ENCODE data around the gene ZFR.
"Not testable (repeated sequence)": the region's sequence is repeated elsewhere in the genome, so short reads cannot be mapped to it uniquely, and the experiment has no call there.

The ZFR gene

GRCh38 chr5:32405507-32405906, 39.0 kb downstream of the ZFR start:
- FAIRE-seq, result no peak

DNA sequence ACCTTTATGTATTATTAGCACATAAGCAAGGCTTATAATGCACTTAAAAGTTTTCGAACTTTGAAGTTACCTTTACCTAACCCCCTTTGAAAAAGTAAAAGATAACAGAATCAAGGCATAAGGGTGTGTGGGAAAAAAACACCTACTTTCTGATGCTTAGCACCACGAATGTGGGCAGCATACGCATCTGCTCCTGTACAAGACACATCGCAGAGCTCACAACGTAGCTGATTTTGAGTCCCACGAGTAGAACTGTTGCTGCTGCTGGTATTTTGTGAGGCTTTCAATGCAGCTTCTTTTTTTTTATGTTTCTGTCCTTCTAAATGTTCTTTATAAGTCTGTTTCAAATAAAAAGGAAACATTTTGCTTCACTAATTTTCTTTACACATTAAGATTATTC, 40.8 kb downstream of the ZFR start:
- FAIRE-seq, result no peak

DNA sequence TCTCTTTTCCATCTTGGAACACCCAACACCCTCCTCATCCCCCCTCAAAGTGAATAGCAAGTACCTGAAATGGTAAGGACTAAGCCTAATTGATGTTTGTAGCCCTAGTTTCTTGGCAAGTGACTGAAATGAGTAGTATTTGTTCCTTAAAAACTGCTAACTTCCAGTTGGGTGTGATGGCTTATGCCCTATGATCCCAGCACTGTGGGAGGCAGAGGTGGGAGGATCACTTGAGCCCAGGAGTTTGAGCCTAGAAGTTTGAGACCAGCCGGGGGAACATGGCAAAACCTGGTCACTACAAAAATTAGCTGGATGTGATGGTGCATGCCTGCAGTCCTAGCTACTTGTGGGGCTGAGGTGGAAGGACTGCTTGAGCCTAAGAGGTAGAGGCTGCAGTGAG, 44.1 kb downstream of the ZFR start:
- FAIRE-seq, result no peak

- not testable (repeated sequence) for FAIRE-seq
Measured at GRCh38 chr5:32398754-32399153, 45.8 kb downstream of the ZFR start.

DNA sequence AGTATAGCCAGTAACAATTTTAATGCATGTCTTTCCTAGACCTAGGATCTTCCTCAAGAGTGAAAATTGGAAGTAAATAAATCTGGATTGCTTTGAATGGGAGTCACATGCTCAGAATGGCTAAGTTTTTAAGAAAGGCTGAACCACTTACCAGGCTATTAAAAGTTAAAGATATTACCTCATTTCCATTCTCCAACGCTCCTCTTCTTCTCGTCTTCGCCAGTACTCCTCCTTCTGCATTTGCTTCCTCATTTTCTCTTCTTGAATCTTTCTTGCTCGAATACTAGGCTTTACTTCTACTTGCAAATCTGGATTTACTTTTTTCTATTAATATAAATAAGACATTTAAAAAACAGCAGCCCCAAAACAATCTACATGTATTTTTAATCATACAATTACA, 49.6 kb downstream of the ZFR start:
- FAIRE-seq, result no peak

DNA sequence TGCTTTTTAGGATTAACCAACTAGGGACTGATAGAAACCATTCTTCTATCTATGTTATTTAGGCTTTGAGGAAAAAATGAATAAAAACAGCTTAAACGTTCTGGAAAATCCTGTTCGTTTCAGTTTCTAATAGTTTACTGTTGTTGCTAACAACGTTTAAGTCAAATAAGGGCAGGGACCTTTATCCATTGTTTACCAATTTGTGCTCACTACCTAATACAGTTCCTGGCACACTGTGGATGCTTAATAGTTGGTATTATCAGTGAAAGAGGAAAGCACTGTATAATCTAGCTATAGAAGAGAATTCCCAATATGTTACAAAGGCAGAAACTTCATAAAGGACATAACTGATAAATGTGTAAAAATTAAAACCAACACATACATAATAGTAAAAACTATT, 52.5 kb downstream of the ZFR start:
- FAIRE-seq, result no peak

GRCh38 chr5:32390819-32391591, 53.5 kb downstream of the ZFR start:
- FAIRE-seq, result no peak

GRCh38 chr5:32388432-32389129, 56.0 kb downstream of the ZFR start:
- no peak for FAIRE-seq

DNA sequence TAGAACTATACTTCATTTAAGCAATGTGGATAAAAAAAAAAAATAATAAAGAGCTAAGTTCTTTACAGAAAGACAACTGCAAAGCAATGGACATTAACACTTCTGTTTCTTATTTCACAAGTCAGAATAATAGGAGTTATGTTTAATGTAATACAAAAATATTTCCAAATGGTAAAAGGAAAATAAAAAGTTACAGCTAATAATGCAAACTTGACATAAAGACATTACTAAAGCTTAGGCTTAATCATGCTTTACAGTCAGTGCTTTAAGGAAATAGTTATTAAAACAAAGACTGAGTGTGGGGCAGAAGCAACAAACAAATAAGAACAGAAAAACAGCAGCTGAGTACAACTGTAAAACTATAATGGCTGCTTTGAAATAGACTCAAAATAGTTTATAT, 56.7 kb downstream of the ZFR start:
- FAIRE-seq, result no peak

- no peak for FAIRE-seq
Measured at GRCh38 chr5:32387211-32387610, 57.3 kb downstream of the ZFR start.

DNA sequence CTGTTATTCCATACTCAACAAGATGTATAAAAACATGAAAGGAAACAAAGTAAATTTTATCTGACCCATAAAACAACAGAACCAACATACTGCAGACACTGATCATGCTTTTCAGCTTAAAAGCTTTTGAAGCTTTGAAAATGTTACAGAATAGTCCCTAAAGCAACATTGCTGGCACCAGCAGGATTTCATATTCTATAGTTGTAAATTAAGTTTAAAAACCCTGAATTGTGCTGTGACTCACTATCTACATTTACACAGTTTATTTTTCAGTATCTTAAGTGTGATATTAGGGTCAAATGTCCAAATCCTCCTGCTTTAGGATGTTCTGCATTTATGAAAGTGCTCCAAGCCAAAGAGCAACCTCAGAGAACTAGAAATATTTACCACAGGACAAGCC, 59.9 kb downstream of the ZFR start:
- no peak for FAIRE-seq

DNA sequence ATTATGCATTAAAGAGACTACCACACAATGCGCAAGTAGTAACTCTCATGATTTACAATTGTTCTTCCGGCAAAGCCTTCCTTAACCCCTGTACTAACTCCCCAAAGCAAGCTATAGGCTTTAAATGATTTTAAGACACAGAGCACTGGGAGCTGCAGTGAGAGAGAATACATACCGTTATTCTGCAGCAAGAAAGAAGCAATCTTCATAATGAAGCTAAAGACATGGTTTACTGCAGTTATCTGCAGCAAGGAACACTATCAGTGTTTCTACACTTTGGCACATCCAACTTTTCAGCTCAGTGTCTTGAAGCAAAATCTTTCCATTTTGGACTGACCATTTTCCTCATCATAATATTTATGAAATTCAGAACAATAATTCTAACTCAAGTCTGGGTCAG, 61.0 kb downstream of the ZFR start:
- no peak for FAIRE-seq

DNA sequence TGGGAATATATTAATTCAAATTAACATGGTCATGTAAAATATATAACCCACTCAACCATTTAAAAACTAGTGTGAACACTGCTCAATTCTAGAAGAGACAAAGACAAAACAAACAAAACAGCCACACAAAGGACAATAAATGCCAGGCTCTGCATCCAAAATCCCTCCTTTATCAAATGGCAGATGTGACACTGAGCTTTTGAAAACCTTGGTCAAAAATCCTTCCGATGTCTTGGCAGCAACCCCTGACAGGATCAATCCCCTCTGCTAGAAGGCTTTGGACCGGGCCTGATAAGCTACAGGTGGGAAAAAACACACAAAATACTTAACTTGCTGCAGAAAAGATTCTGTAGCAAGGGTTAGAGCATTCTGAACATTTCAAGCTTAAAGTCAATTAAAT, 61.5 kb downstream of the ZFR start:
- FAIRE-seq, result no peak

DNA sequence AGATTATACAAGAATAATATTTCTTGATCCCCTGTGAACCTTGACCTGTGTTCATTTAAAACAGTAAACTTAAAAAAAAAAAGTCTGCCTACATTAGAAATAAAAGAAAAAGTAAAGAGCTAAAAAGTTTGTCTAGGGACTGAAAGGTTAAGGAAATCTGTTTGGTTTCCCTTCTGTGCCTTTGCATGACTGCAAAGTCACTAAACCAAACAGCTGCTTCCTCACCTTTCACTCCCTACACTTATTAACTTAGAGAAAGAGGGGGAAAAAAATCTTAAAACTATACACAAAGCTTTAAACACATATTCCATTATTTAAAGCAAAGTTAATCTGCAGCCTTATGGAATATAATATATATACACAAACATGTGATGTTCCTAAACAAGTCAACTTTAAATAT, 65.1 kb downstream of the ZFR start:
- no peak for FAIRE-seq

- FAIRE-seq, result no peak
Measured at GRCh38 chr5:32378966-32379365, 65.6 kb downstream of the ZFR start.

- no peak for FAIRE-seq
Measured at GRCh38 chr5:32369542-32370155, 74.9 kb downstream of the ZFR start.

DNA sequence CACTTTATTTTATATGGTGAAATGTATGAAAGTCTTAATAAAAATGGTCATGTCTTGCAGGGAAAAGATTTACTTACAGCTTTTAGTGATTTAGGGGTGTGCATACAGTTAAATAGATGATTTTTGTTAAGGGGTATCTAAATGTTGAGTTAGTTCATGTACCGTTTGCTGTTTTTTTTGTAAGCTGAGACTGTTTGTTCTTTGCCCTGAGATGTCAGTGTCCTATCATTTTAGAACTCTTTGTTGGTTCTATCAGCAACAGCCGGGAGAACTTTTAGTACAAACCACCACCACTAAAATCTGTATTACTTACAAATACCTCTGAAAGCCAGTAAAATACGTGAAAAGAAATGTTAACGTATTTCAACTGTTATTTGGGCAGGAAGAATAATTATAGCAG, 75.5 kb downstream of the ZFR start:
- FAIRE-seq, result no peak

DNA sequence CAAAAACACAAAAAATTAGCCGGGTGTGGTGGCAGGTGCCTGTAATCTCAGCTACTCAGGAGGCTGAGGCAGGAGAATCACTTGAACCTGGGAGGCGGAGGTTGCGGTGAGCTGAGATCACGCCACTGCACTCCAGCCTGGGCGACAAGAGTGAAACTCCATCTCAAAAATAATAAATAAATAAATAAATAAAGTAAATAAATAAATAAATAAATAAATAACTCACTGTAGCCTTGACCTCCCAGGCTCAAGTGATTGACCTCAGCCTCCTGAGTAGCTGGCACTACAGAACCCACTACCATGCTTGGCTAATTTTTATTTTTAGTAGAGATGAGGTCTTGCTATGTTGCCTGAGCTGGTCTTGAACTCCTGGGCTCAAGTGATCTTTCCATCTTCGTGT, 77.3 kb downstream of the ZFR start:
- FAIRE-seq, result not testable (repeated sequence)

- no peak for FAIRE-seq
Measured at GRCh38 chr5:32365623-32366022, 78.9 kb downstream of the ZFR start.

- no peak for FAIRE-seq
Measured at GRCh38 chr5:32363030-32363429, 81.5 kb downstream of the ZFR start.

- no peak for FAIRE-seq
Measured at GRCh38 chr5:32362527-32362926, 82.0 kb downstream of the ZFR start.

DNA sequence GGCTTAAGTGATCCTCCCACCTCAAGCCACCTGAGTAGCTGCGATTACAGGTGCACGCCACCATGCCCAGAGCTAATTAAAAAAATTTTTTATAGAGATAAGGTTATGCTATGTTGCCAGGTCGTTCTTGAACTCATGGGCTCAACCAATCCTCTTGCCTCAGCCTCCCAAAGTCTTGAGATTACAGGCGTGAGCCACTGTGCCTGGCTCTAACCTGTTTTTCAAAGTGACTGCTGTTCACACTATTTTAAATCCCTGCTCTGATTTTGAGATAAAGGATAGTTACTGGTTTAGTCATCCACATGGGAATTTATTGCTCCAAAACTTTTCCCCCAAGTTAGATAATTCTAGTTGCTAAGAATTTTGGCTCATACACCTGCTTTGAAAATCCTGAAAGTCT, 83.6 kb downstream of the ZFR start:
- no peak for FAIRE-seq

- FAIRE-seq, result no peak
Measured at GRCh38 chr5:32358611-32359010, 85.9 kb downstream of the ZFR start.

- no peak for FAIRE-seq
Measured at GRCh38 chr5:32357658-32358057, 86.9 kb downstream of the ZFR start.
